22Rv1 (cell line): Measurements from ENCODE around the gene BRI3BP.
"Not testable (repeated sequence)": the region's sequence is repeated elsewhere in the genome, so short reads cannot be mapped to it uniquely, and the experiment has no call there.

ENCODE experiments used
- CTCF ChIP-seq: fragments of 450-650 bp; IDR thresholded peaks from 2 replicates; pipeline ENCODE4 v1.5.1; 2017; ENCODE audit warnings: mild to moderate bottlenecking
- ZFX ChIP-seq: fragments of 450-650 bp; IDR thresholded peaks from 2 replicates; pipeline ENCODE4 v1.6.1; 2017; ENCODE audit warnings: antibody characterized with exemption, borderline replicate concordance

DNA sequence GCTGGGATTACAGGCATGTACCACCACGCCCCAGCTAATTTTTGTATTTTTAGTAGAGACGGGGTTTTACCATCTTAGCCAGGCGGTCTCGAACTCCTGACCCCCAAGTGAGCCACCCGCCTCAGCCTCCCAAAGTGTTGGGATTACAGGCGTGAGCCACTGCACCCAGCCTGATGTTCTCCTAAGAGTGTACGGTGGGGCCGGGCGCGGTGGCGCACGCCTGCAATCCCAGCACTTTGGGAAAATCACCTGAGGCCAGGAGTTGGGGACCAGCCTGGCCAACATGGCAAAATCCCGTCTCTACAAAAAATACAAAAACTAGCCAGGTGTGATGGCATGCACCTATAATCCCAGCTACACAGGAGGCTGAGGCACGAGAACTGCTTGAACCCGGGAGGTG lies 6.6 kb upstream of the BRI3BP start:
- not testable (repeated sequence) for TF ChIP-seq CTCF, ZFX
